HG03571 (cell line): ENCODE data around the gene MTMR3.
"Not testable (repeated sequence)": the region's sequence is repeated elsewhere in the genome, so short reads cannot be mapped to it uniquely, and the experiment has no call there.

Experiments used
- ATAC-seq: cut with Tn5 transposase; IDR thresholded peaks from one replicate; pipeline ENCODE4 v1.9.1; 2021; ENCODE audit not compliant: unreplicated experiment

MTMR3 gene

GRCh38 chr22:29956680-29957079 is 73.7 kb downstream of the MTMR3 start:
- ATAC-seq = no peak

- no peak for ATAC-seq
These were observed 75.2 kb downstream of the MTMR3 start for GRCh38 chr22:29958170-29958569.

GRCh38 chr22:29964776-29965175 is 81.8 kb downstream of the MTMR3 start:
- ATAC-seq = no peak

- ATAC-seq = no peak
These were observed 84.5 kb downstream of the MTMR3 start for GRCh38 chr22:29967461-29967860.

GRCh38 chr22:29971607-29972006 is 88.6 kb downstream of the MTMR3 start:
- no peak for ATAC-seq

GRCh38 chr22:29972121-29972520 is 89.1 kb downstream of the MTMR3 start:
- ATAC-seq = no peak

GRCh38 chr22:29973269-29973668 is 90.3 kb downstream of the MTMR3 start:
- no peak for ATAC-seq

- ATAC-seq = not testable (repeated sequence)
These were observed 90.7 kb downstream of the MTMR3 start for GRCh38 chr22:29973680-29974079.

- no peak for ATAC-seq
These were observed 92.5 kb downstream of the MTMR3 start for GRCh38 chr22:29975494-29975893.

- no peak for ATAC-seq
These were observed 94.1 kb downstream of the MTMR3 start for GRCh38 chr22:29977107-29977506.

GRCh38 chr22:29979777-29980321 is 96.9 kb downstream of the MTMR3 start:
- peak; percentile 90 for ATAC-seq

- no peak for ATAC-seq
These were observed 100.4 kb downstream of the MTMR3 start for GRCh38 chr22:29983296-29983917.

- no peak for ATAC-seq
These were observed 102.9 kb downstream of the MTMR3 start for GRCh38 chr22:29985912-29986311.

GRCh38 chr22:29987137-29987536 is 104.2 kb downstream of the MTMR3 start:
- ATAC-seq = no peak

- no peak for ATAC-seq
These were observed 105.7 kb downstream of the MTMR3 start for GRCh38 chr22:29988719-29989118.

GRCh38 chr22:29989446-29989845 is 106.5 kb downstream of the MTMR3 start:
- no peak for ATAC-seq

- ATAC-seq = no peak
These were observed 109.6 kb downstream of the MTMR3 start for GRCh38 chr22:29992341-29993275.

- ATAC-seq = no peak
These were observed 111.2 kb downstream of the MTMR3 start for GRCh38 chr22:29994027-29994715.

- ATAC-seq = no peak
These were observed 112.0 kb downstream of the MTMR3 start for GRCh38 chr22:29994943-29995342.

- ATAC-seq = no peak
These were observed 114.1 kb downstream of the MTMR3 start for GRCh38 chr22:29997107-29997506.

GRCh38 chr22:29997516-29997915 is 114.5 kb downstream of the MTMR3 start:
- no peak for ATAC-seq
